Hematopoietic multipotent progenitor cell treated with erythropoietin and hydrocortisone succinate and interleukin-3 and kit ligand, for 8 days (in vitro differentiated cells): ENCODE measurements around the gene FCHSD2.
"Not testable (repeated sequence)": the region's sequence is repeated elsewhere in the genome, so short reads cannot be mapped to it uniquely, and the experiment has no call there.

ENCODE experiments used
- DNase-seq: peaks from one replicate; pipeline ENCODE4 v3.0.0-alpha.2; 2015

FCHSD2 gene

GRCh38 chr11:73002214-73002613 lies 139.9 kb downstream of the FCHSD2 start:
- no peak for DNase-seq

- no peak for DNase-seq
Measured at GRCh38 chr11:73001615-73002014, 140.5 kb downstream of the FCHSD2 start.

- DNase-seq = no peak
Measured at GRCh38 chr11:72998676-72999075, 143.4 kb downstream of the FCHSD2 start.

GRCh38 chr11:72996959-72997358 lies 145.2 kb downstream of the FCHSD2 start:
- DNase-seq = no peak

- no peak for DNase-seq
Measured at GRCh38 chr11:72989727-72990126, 152.4 kb downstream of the FCHSD2 start.

GRCh38 chr11:72988821-72989220 lies 153.3 kb downstream of the FCHSD2 start:
- DNase-seq = no peak

GRCh38 chr11:72985645-72986044 lies 156.5 kb downstream of the FCHSD2 start:
- no peak for DNase-seq

GRCh38 chr11:72984453-72985077 lies 157.6 kb downstream of the FCHSD2 start:
- no peak for DNase-seq

GRCh38 chr11:72983560-72983959 lies 158.6 kb downstream of the FCHSD2 start:
- no peak for DNase-seq

- DNase-seq = no peak
Measured at GRCh38 chr11:72981971-72982685, 160.0 kb downstream of the FCHSD2 start.

GRCh38 chr11:72981080-72981479 lies 161.0 kb downstream of the FCHSD2 start:
- no peak for DNase-seq

- not testable (repeated sequence) for DNase-seq
Measured at GRCh38 chr11:72977782-72978181, 164.3 kb downstream of the FCHSD2 start.

- not testable (repeated sequence) for DNase-seq
Measured at GRCh38 chr11:72976522-72976892, 165.6 kb downstream of the FCHSD2 start.

- peak; percentile 34 for DNase-seq
Measured at GRCh38 chr11:72975778-72976521, 166.2 kb downstream of the FCHSD2 start.

GRCh38 chr11:72974487-72975205 lies 167.5 kb downstream of the FCHSD2 start:
- DNase-seq = no peak

GRCh38 chr11:72972496-72973128 lies 169.5 kb downstream of the FCHSD2 start:
- DNase-seq = no peak

GRCh38 chr11:72971192-72971967 lies 170.7 kb downstream of the FCHSD2 start:
- no peak for DNase-seq

GRCh38 chr11:72970557-72971118 lies 171.5 kb downstream of the FCHSD2 start:
- DNase-seq = peak; percentile 42

- peak; percentile 76 for DNase-seq
Measured at GRCh38 chr11:72969894-72970335, 172.2 kb downstream of the FCHSD2 start.

GRCh38 chr11:72968390-72968789 lies 173.7 kb downstream of the FCHSD2 start:
- no peak for DNase-seq

GRCh38 chr11:72965672-72966071 lies 176.4 kb downstream of the FCHSD2 start:
- no peak for DNase-seq

GRCh38 chr11:72962717-72963116 lies 179.4 kb downstream of the FCHSD2 start:
- no peak for DNase-seq
